ENCODE data around the gene KIFBP.
"Not testable (repeated sequence)": the region's sequence is repeated elsewhere in the genome, so short reads cannot be mapped to it uniquely, and the experiment has no call there.

Gene KIFBP

DNA sequence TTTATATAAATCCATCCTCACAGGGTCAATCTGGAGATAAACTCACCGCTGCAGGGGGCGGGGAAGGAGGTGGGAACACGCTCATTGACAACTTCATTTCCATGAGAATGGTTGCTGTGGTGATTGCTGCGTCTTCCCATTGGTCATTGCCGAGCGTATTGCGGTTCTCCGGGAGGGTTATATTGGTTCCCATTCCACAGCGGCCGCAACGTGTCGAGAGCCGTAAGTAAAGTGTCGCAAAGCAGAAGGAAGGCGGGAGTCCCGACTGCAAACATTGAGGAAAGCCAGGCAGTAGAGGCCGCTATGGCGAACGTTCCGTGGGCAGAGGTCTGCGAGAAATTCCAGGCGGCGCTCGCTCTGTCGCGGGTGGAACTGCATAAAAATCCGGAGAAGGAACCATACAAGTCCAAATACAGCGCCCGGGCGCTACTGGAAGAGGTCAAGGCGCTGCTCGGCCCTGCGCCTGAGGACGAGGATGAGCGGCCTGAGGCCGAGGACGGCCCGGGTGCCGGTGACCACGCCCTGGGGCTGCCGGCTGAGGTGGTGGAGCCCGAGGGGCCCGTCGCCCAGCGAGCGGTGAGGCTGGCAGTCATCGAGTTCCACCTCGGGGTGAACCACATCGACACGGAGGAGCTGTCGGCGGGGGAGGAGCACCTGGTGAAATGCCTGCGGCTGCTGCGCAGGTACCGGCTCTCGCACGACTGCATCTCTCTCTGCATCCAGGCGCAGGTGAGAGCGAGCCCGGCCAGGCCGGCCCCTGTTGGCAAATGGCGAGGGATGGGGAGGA lies at the start of gene KIFBP:
Gene KIFBP, plus strand, starts transcription at position 274 of the 787 bp plus-strand sequence. Its CDS starts 30 bp downstream, at position 304.
- DNase-seq, result peak; percentile 90

GRCh38 chr10:68938884-68939283 lies 49.7 kb upstream of the KIFBP start:
- no peak for DNase-seq

DNA sequence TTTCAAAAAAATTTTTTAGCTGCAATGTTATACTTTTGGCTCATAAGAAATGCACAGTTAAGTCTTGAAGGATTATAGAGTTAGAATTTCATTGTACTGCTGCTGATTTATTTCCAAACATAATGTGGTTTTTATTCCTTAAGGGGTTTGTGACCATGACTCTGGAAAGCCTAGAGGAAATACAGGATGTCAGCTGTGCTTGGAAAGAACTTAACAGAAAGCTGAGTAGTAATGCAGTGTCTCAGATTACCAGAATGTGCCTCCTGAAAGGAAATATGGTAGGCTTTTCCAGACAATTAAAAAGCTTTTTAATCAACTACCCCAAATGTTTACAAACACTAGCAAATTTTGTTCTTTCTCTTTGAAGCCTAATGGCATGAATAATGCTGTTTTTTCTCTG lies 47.7 kb upstream of the KIFBP start:
- DNase-seq, result not testable (repeated sequence)

DNA sequence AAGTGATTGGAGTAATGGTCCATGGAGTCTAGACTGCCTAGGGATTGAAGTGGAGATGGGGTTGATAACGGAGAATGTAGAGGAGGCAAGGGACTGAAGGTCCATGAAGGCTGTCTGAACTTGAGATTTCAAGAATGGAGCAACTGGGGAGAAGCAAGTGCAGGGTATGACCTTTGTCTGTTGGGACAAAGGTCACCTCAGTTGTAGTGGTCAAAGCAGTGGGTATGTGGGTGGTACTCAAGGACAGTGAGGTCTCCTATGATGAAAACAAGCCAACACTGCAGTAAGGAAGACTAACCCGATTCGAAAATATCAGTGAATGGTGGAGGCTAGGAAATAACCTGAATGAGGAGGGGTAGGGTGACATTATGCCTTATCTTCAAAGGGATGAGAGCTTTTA lies 38.0 kb upstream of the KIFBP start:
- no peak for DNase-seq

DNA sequence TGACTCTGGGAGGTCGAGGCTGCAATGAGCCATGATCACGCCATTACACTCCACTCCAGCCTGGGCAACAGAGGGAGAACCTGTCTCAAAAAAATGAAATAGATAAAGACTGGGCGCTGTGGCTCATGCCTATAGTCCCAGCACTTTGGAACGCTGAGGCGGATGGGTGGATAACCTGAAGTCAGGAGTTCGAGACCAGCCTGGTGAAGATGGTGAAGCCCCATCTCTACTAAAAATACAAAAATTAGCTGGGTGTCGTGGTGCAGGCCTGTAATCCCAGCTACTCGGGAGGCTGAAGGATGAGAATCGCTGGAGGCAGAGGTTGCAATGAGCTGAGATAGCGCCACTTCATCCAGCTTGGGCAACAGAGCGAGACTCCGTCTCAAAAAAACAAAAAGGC lies 33.7 kb upstream of the KIFBP start:
- no peak for DNase-seq

DNA sequence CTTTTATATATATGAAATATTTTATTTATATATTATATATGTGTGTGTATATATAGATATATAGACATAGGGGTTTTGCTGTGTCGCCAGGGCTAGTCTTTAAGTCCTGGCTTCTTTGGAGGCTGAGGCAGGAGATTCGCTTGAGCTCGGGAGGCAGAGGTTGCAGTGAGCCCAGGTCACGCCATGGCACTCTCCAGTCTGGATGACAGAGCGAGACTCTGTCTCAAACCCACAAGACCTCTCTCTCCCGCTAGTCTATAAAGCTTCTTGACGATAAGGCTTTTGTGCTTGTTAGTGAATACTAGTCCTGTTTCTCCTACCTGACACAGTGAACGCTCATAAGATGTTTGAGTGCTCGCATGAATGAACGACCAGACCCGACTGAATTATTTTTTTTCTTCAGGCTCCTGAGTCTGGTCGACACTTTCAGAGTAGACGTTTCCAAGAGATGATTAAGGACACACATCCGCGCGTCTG lies 33.2 kb upstream of the KIFBP start:
- DNase-seq, result no peak

- peak; percentile 91 for DNase-seq
These were observed 32.6 kb upstream of the KIFBP start, which contains the start of gene DDX21 for GRCh38 chr10:68955832-68956532. TSS of gene DDX21 (plus strand) at chr10:68956170. CDS start at chr10:68956226, 56 bp downstream.

- DNase-seq, result no peak
These were observed 31.4 kb upstream of the KIFBP start for GRCh38 chr10:68957284-68957615.

DNA sequence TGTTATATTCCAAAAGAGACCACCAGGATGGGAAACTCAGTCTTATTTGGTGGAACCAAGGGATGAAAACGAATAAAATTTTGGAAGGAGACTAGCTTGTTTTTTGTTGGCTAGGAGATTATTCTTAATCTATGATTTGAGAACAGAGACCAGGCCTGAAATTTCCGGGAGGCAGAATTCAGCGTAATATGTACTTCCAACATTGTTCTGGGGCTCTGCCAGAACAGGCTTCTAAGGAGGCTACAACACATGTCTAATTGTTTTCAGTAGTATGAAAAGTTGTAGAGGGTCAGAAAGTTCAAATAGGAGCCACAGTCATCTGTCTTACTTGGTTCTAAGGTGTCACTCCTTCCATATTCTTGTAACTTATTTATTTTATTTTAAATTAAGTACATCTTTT lies 30.9 kb upstream of the KIFBP start:
- no peak for DNase-seq

DNA sequence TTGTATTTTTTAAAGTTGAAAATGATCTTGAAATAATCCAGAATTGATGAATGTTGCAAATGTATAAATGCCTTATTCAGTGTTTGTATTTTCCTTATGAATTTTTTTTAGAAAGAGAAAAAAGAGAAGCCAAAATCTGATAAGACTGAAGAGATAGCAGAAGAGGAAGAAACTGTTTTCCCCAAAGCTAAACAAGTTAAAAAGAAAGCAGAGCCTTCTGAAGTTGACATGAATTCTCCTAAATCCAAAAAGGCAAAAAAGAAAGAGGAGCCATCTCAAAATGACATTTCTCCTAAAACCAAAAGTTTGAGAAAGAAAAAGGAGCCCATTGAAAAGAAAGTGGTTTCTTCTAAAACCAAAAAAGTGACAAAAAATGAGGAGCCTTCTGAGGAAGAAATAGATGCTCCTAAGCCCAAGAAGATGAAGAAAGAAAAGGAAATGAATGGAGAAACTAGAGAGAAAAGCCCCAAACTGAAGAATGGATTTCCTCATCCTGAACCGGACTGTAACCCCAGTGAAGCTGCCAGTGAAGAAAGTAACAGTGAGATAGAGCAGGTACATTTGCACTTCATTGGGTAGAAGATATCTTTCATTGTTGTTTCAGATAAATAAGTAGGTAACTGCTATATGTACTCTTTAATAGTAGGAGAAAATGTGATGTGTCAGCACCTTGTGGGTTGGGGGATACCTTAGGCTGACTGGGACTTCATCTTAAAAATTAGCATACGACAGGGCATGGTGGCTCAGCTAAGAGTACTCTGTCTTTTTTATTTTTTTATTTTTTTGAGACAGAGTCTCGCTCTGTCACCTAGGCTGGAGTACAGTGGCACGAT lies 28.7 kb upstream of the KIFBP start:
- no peak for DNase-seq

- no peak for DNase-seq
These were observed 25.5 kb upstream of the KIFBP start for GRCh38 chr10:68963151-68963550.

GRCh38 chr10:68973975-68974374 lies 14.6 kb upstream of the KIFBP start:
- DNase-seq, result no peak

GRCh38 chr10:68975936-68976473 lies 12.6 kb upstream of the KIFBP start:
- not testable (repeated sequence) for DNase-seq

- DNase-seq, result not testable (repeated sequence)
These were observed 8.9 kb upstream of the KIFBP start for GRCh38 chr10:68979738-68980137.

GRCh38 chr10:68981074-68981473 lies 7.5 kb upstream of the KIFBP start:
- no peak for DNase-seq

DNA sequence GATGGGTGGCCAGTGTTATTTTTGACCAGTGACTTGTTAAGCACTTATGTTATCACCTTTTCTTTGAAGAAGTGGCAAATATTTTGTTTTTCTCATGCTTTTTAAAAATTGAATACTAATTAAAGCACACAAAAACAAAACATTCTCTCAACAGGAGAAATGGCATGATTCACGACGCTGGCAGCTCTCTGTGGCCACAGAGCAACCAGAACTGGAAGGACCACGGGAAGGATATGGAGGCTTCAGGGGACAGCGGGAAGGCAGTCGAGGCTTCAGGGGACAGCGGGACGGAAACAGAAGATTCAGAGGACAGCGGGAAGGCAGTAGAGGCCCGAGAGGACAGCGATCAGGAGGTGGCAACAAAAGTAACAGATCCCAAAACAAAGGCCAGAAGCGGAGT lies 6.2 kb upstream of the KIFBP start:
- no peak for DNase-seq

- DNase-seq, result no peak
These were observed 992 bp upstream of the KIFBP start for GRCh38 chr10:68987611-68988010.

GRCh38 chr10:68989317-68989990 lies 851 bp downstream of the KIFBP start:
- DNase-seq, result no peak

DNA sequence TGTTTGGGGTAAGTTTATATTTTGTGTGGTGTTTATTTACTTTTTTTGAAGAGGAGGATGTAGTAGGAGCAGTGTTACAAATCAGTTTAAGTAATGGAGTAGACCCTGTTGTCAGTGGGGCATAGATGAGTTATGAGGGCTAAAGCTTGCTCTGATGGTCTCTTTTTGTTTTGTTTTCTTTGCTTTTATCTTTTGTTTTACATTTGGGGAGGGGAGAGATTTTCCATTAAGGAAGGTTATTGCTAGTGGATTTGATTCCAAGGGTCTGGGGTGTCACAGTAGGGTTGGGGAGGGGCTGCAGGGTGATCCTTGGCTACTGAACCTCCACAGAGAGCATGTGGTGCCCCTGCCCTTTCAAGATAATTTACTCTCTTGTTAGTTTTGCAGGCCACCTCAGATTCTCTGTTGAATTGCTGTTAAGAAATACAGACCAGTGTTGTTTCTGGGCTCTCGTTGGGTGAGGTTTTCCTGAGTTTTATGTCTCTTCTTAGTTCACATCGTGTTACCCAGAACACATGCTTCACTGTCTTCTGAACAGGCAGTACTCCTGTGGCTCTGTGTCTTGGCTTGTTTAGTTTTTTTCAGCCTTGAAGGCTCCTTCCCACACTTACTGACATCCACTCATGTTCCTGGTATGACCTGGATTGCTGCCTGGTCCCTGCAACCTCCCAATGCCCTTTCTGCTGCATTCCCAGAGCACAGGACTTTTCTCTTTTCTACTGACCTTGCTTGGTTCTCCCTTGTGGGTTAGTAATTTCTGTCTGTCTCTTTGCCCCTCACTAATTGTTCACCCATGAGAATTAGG lies 4.2 kb downstream of the KIFBP start:
- no peak for DNase-seq

- DNase-seq, result no peak
These were observed 8.6 kb downstream of the KIFBP start for GRCh38 chr10:68997211-68997610.

DNA sequence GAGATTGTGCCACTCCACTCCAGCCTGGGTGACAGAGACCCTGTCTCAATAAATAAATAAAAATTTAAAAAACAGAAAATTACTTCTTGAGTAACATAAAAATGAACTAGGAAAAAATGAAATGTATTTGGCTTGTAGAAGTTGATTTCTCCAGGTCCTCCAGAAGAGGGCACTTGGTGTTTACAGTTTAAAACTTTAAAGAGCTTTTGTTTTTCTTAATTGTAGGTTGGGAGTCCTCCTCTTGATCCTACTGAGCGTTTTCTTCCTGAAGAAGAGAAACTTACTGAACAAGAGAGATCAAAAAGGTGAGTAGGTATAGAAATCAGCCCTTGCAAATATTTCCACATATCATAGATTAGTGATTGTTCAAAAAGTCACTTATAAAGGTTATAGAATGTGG lies 16.2 kb downstream of the KIFBP start:
- peak; percentile 39 for DNase-seq

Data from RPMI8226 (cell line).